HG02642 (cell line): ENCODE results near the gene GSC.
"Not testable (repeated sequence)": the region's sequence is repeated elsewhere in the genome, so short reads cannot be mapped to it uniquely, and the experiment has no call there.

ENCODE experiments used
- ATAC-seq: cut with Tn5 transposase; IDR thresholded peaks from one replicate; pipeline ENCODE4 v1.9.1; 2021; ENCODE audit warnings: mild to moderate bottlenecking; ENCODE audit not compliant: unreplicated experiment, poor library complexity

The GSC gene

GRCh38 chr14:94769391-94770250, at the start of gene GSC:
TSS of gene GSC (minus strand) at chr14:94770113. CDS start at chr14:94770015, 98 bp downstream.
- no peak for ATAC-seq

GRCh38 chr14:94819531-94819930, 49.6 kb upstream of the GSC start:
- ATAC-seq: no peak

GRCh38 chr14:94816113-94816512, 46.2 kb upstream of the GSC start:
- ATAC-seq: no peak

- no peak for ATAC-seq
Measured at GRCh38 chr14:94805680-94806288, 35.9 kb upstream of the GSC start.

GRCh38 chr14:94801225-94801624, 31.3 kb upstream of the GSC start:
- ATAC-seq: no peak

GRCh38 chr14:94800764-94801163, 30.9 kb upstream of the GSC start:
- not testable (repeated sequence) for ATAC-seq

- no peak for ATAC-seq
Measured at GRCh38 chr14:94797887-94798286, 28.0 kb upstream of the GSC start.

- ATAC-seq: no peak
Measured at GRCh38 chr14:94796278-94796677, 26.4 kb upstream of the GSC start.

GRCh38 chr14:94795372-94795771, 25.5 kb upstream of the GSC start:
- no peak for ATAC-seq

- no peak for ATAC-seq
Measured at GRCh38 chr14:94793901-94794300, 24.0 kb upstream of the GSC start.

GRCh38 chr14:94787655-94788054, 17.7 kb upstream of the GSC start:
- ATAC-seq: no peak

GRCh38 chr14:94787092-94787491, 17.2 kb upstream of the GSC start:
- no peak for ATAC-seq

GRCh38 chr14:94780536-94781399, 10.9 kb upstream of the GSC start:
- no peak for ATAC-seq

GRCh38 chr14:94779713-94780112, 9.8 kb upstream of the GSC start:
- ATAC-seq: no peak

GRCh38 chr14:94775871-94776210, 5.9 kb upstream of the GSC start:
- ATAC-seq: no peak

GRCh38 chr14:94775091-94775870, 5.4 kb upstream of the GSC start:
- no peak for ATAC-seq

GRCh38 chr14:94774344-94775090, 4.6 kb upstream of the GSC start:
- no peak for ATAC-seq

GRCh38 chr14:94773655-94774343, 3.9 kb upstream of the GSC start:
- no peak for ATAC-seq

GRCh38 chr14:94773061-94773648, 3.2 kb upstream of the GSC start:
- no peak for ATAC-seq
